DMS114 treated with DMSO at 0.1 percent for 48 hours (cell line): Measurements from ENCODE around the gene SUMO1.
A peak's percentile ranks its signal among the peaks of the same experiment; 100 is the strongest.
"Not testable (repeated sequence)": the region's sequence is repeated elsewhere in the genome, so short reads cannot be mapped to it uniquely, and the experiment has no call there.

Source experiments
- DNase-seq: peaks from one replicate; lab custom pipeline; 2025; ENCODE audit not compliant: unreplicated experiment; lab: John Stamatoyannopoulos, UW

The SUMO1 gene

GRCh38 chr2:202238234-202239197, at the start of gene SUMO1:
Gene SUMO1 (minus strand): TSS chr2:202238597. CDS start chr2:202238451, 146 bp downstream.
- peak; percentile 82 for DNase-seq

DNA sequence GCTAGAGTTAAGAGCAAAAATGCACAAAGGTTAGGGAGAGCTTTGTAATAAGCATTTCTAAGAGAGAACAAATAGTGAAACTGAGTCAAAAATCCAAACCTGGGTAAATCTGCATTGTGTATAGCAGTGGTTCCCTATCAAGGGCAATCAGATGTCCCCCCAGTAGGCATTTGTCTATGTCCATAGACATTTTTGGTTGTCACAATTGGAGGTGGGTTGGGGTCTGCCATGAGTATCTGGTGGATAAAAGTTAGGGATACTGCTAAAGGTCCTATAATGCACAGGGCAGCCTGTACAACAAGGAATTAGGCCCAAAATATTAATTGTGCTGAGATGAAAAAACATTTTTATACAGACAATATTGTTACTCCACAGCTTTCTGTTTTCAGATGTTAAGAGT, 48.2 kb upstream of the SUMO1 start:
- DNase-seq = no peak

- peak; percentile 39 for DNase-seq
Observed at GRCh38 chr2:202278944-202279343, 40.5 kb upstream of the SUMO1 start.

GRCh38 chr2:202278036-202278760, 39.8 kb upstream of the SUMO1 start:
- DNase-seq = no peak

DNA sequence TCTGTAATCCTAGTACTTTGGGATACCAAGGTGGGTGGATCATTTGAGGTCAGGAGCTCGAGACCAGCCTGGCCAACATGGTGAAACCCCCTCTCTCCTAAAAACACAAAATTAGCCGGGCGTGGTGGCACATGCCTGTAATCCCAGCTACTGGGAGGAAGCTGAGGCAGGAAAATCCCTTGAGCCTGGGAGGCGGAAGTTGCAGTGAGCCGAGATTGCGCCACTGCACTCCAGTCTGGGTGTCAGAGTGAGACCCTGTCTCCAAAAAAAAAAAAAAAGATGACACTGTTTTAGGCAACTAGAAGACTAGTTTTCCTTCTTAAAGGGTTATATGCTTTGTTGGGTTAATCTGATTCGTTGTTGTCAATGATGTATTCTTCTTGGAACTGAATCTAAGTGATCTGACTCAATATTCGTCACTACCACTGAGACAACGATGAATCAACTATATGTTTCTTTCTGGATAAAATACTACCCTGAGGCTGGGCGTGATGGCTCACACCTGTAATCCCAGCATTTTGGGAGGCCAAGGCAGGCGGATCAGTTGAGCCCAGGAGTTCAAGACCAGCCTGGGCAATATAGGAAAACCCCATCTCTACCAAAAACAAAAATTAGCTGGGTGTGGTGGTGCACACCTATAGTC, 37.8 kb upstream of the SUMO1 start:
- DNase-seq = not testable (repeated sequence)

GRCh38 chr2:202270487-202270886, 32.1 kb upstream of the SUMO1 start:
- no peak for DNase-seq

DNA sequence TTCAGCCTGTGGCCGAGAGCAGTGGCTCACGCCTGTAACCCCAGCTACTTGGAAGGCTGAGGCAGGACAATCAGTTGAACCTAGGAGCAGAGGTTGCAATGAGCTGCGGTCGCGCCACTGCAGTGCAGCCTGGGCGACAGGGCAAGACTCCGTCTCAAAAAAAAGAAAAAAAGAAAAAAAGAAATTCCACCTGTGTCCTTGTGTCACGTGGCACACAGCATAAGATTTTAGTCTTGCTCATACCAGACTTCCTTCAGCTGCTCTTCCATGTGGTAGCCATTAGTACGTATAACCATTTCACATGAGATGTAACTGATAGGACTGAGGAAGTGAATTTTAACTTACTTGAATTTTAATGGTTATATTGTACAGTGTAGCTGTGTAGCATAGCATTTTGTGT, 31.2 kb upstream of the SUMO1 start:
- no peak for DNase-seq

DNA sequence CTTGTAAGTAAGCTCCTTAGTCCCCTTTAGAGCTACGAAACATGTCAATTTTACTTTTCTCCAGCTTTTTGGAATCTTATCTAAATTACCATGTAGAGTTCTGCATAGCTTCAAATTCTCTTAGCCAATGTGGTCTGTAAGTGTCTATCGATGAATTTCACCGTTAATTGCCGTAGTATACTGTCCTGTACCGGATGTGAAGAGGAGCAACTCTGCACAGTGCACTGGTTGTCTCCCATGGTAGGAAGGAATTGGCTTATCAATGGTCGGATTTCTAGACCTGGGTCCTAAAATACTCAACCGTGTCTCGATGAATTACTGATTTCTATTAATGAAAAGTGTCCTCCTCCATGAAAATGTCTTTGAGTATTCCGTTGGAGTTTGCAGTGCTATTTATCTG, 29.1 kb upstream of the SUMO1 start:
- DNase-seq = no peak

DNA sequence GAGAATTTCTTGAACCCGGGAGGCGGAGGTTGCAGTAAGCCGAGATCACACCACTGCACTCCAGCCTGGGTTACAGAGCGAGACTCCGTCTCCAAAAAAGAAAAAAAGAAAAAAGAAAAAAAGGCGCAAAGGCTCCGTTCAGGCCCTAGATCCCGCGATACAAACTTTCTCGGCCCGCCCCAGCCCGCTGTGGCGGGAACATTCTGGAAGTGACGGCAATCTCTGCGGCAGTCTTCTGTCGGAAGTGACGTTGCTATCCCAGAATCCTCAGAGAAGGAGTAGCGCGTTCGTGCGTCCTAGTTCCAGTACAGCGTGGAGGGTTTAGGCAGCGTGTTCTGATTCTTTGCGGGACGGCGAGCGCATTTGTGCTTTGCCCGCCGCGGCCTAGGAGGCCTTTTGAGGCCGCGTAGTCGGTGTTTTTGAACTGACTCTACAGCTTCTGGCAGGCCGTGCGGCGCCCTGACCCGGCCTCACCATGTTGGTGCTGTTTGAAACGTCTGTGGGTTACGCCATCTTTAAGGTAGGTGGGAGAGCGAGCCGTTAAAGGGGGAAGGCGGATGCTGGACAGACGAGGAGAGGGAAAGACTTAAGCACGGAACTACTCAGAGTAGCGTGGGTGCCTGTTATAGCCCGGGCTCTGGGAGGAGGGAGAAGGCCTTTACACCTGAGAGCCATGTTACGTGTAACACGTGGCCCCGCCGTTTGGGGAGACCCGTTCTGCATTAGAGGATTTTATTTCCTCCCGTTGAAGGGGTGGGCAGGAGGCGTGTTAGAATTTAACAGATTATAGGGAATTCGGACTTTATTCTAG, 27.3 kb upstream of the SUMO1 start, which contains the start of gene NOP58:
Gene NOP58 (plus strand): TSS at position 297 of the 811 bp plus-strand sequence. CDS start 179 bp downstream, at position 476.
- DNase-seq = peak; percentile 93

DNA sequence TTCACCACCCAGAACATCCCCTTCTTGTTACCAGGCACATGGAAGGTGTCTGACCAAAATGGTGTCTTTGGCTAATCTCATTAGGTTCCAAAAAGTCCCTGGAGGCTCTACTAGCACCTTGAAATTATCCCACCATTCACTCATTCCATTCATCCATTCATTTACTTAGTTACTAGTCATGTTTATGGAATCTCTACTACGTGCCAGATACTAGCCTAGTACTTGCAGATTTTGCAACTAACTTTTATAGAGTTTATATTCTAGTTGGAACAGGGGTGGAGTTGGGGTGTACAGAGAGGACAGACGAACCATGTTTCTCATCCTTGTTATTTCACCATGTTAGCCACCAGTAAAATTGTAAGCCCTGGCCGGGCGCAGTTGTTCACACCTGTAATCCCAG, 23.1 kb upstream of the SUMO1 start:
- DNase-seq = no peak

- DNase-seq = no peak
Observed at GRCh38 chr2:202251494-202251893, 13.1 kb upstream of the SUMO1 start.

DNA sequence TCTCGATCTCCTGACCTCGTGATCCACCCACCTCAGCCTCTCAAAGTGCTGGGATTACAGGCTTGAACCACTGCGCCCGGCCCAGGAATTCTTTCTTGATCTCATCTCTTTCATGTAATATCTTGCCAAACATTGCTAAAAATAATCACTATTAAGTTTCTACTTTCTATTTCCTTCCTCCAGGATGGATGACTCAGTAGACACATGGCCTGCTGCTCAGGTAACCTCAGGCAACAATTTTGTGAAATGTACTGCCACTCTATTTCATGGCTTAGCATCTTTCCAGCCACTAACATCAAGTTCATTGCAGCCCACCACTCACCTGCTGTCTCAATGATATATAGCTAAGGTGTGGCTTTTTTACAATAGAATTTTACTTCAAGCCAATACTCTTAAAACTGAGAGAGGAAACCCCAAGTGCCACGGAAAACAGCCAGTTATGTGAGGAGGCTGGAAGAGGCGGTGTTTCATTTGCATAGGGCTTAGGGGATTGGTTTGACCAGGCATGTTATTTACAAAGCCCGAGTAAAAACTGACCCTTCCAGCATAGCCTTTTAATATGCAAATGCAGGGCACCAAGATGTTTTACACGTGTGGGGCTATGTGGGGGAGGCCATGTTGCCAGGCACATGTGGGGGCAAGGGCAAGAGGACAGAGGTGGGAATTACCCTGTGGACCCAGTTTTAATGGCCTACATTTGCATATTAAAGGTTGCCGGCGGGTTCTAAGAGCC, 11.3 kb upstream of the SUMO1 start:
- no peak for DNase-seq

DNA sequence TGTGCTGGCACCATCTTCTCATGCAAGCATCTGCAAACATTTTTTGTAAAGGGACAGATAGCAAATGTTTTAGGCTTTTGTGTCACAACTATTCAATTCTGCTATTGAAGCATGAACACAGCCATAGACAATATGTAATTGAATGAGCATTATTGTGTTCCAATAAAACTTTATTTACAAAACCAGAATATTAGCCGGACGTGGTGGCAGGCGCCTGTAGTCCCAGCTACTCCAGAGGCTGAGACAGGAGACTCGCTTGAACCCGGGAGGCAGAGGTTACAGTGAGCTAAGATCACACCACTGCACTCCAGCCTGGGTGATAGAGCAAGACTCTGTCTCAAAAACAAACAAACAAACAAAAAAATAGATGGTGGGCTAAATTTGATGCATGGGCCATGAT, 9.3 kb upstream of the SUMO1 start:
- DNase-seq = not testable (repeated sequence)

DNA sequence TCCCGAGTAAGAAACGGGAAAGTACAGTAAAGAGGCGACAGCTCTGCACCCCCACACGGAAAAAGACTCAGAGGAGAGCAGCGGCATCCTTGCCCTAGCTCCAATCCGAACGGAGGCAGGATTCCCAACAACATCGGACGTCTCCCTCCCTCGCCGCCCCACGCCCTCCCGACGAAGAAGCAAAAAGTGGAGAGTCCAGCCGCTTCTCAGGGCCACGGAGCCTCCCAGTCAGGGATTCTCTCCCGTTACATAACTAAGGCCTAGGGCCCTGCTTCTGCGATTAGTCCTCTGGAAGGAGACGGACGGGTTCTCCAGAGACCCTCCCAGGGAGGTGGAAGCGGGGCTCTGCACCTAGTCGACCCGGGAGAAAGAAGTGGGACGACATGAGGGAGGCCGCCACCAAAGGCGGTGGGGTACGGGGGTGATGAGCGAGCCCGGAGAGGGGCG, 587 bp downstream of the SUMO1 start:
- DNase-seq = peak; percentile 53

DNA sequence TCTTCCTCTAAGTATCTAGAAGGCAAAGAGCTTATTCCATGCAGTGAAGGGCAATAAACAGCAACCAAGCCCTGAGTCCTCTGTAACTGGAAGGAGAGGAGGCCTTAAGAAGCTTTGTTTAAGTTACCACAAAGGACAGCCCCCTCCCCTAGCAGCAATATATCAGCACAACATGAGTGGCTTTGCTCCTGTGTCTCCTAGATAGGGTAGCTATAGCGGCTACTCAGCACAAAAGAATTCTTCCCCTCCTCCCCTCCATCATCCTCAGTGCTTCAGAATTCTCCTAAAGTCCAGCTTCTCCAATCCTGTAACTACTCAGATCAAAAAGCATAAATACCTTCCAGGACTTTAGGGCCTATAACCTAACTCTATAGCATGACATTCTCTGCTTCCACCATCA, 16.5 kb downstream of the SUMO1 start:
- DNase-seq = no peak

- no peak for DNase-seq
Observed at GRCh38 chr2:202215179-202215578, 23.2 kb downstream of the SUMO1 start.

DNA sequence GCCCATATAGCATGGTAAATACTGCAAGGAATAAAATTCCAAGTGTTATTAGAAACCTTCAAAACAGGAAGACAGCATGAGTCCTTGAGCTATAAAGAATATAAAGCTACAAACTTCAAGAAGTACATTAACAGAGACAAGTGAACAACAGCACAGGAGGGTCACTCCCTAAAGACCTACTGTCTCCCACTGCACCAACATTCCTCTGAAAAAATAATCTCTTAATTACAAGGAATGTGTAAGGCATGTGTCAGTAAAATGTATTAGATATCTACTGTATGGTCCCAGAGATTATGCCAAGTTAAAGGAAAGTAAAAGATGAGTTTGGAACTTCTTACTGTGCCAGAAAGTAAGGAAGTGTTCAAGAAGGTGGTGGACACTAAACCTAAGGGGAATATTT, 29.9 kb downstream of the SUMO1 start:
- no peak for DNase-seq

DNA sequence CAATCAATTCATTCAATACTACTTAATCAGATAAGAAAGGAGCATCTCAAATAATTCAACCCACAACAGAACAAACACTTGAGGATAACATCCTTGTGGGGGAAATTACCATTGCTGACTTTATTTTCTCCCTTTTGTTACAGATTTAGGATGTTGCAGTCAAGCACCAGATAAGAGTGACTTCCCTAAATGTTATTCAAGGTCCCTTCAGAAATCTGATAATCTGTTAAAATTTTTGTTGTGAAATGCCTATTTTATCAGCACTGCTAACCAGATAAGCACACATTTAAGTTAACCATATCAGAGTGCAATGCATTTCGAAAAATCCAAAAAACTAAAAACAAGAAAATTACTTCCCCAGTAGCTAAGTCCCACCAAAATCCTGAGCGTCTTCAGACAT, 33.5 kb downstream of the SUMO1 start:
- DNase-seq = no peak

GRCh38 chr2:202203348-202203747, 35.0 kb downstream of the SUMO1 start:
- no peak for DNase-seq
